Ammon's horn (tissue), 1 donor: ENCODE data around the gene CACNB1.
A peak's percentile ranks its signal among the peaks of the same experiment; 100 is the strongest.

Source experiments
- DNase-seq: peaks from one replicate; pipeline ENCODE4 v3.0.0-alpha.2; 2016; ENCODE audit warnings: low spot score

The CACNB1 gene

GRCh38 chr17:39197380-39198185, at the start of gene CACNB1:
TSS of gene CACNB1 (minus strand) at chr17:39197669. CDS start at chr17:39197495, 174 bp downstream.
- peak; percentile 86 for DNase-seq

- DNase-seq, result no peak
Observed at GRCh38 chr17:39246274-39246673, 48.8 kb upstream of the CACNB1 start.

- DNase-seq, result peak; percentile 91
Observed at GRCh38 chr17:39244600-39245570, 47.4 kb upstream of the CACNB1 start.

- DNase-seq, result no peak
Observed at GRCh38 chr17:39244016-39244599, 46.6 kb upstream of the CACNB1 start.

GRCh38 chr17:39243155-39243554, 45.7 kb upstream of the CACNB1 start:
- no peak for DNase-seq

GRCh38 chr17:39240631-39241030, 43.2 kb upstream of the CACNB1 start:
- DNase-seq, result no peak

- no peak for DNase-seq
Observed at GRCh38 chr17:39239640-39240314, 42.3 kb upstream of the CACNB1 start.

GRCh38 chr17:39238311-39238972, 41.0 kb upstream of the CACNB1 start:
- DNase-seq, result no peak

GRCh38 chr17:39237586-39237985, 40.1 kb upstream of the CACNB1 start:
- DNase-seq, result no peak

- no peak for DNase-seq
Observed at GRCh38 chr17:39236981-39237441, 39.5 kb upstream of the CACNB1 start.

GRCh38 chr17:39236450-39236927, 39.0 kb upstream of the CACNB1 start:
- no peak for DNase-seq

- no peak for DNase-seq
Observed at GRCh38 chr17:39235555-39236449, 38.3 kb upstream of the CACNB1 start.

- DNase-seq, result no peak
Observed at GRCh38 chr17:39231591-39232551, 34.4 kb upstream of the CACNB1 start.

- no peak for DNase-seq
Observed at GRCh38 chr17:39231091-39231561, 33.7 kb upstream of the CACNB1 start.

GRCh38 chr17:39230361-39230760, 32.9 kb upstream of the CACNB1 start:
- no peak for DNase-seq

- no peak for DNase-seq
Observed at GRCh38 chr17:39229274-39229913, 31.9 kb upstream of the CACNB1 start.

GRCh38 chr17:39227364-39227919, 30.0 kb upstream of the CACNB1 start:
- no peak for DNase-seq
